ENCODE data around the gene ANTKMT.

The ANTKMT gene

GRCh38 chr16:704047-704446, 16.9 kb upstream of the ANTKMT start:
- no peak overlapping the region for H3K4me3 ChIP-seq (ENCODE audit: low read depth, low read length)
- H3K36me3 ChIP-seq (replicated peaks), result no peaks in the 10 kb centered on the region
- H3K27me3 ChIP-seq (replicated peaks), result peaks cover 76% of the 10 kb centered on the region
- no peak overlapping the region for H3K27ac ChIP-seq
- no peak for DNase-seq
- in situ Hi-C loops (cut with HindIII; ENCODE audit: low pct_ligation_motif_present, low sequenced_read_pairs), result loop anchor here (25.0 kb wide), 1 partner anchor 283 kb away; the partner anchor contains the start of gene SOX8
- no peak for TF ChIP-seq CTCF (IDR thresholded peaks at IDR 0.05; ENCODE audit: low read depth, low read length, missing control alignments)

- Histone ChIP-seq H3K27me3 (replicated peaks) (peaks cover 75% of the 10 kb centered on the region), H3K4me3 (ENCODE audit: low read depth, low read length) (no peak overlapping the region), H3K36me3 (replicated peaks) (no peaks in the 10 kb centered on the region), H3K27ac (no peak overlapping the region)
- no peak for DNase-seq
- no peak for TF ChIP-seq CTCF (IDR thresholded peaks at IDR 0.05; ENCODE audit: low read depth, low read length, missing control alignments)
- in situ Hi-C loops (cut with HindIII; ENCODE audit: low pct_ligation_motif_present, low sequenced_read_pairs), result loop anchor here (25.0 kb wide), 1 partner anchor 283 kb away; the partner anchor contains the start of gene SOX8
These were observed 16.2 kb upstream of the ANTKMT start for GRCh38 chr16:704552-705380.

GRCh38 chr16:705431-706188, 15.3 kb upstream of the ANTKMT start, which contains the start of gene FBXL16:
FBXL16 (minus strand) TSS chr16:705801; CDS start chr16:697405, 8,396 bp downstream.
- Histone ChIP-seq H3K27me3 (replicated peaks) (peaks cover 67% of the 10 kb centered on the region), H3K4me3 (ENCODE audit: low read depth, low read length) (no peak within 1 kb of the TSS), H3K27ac (no peak within 1 kb of the TSS), H3K36me3 (replicated peaks) (no peaks in the 10 kb centered on the region)
- no peak for DNase-seq
- in situ Hi-C loops (cut with HindIII; ENCODE audit: low pct_ligation_motif_present, low sequenced_read_pairs), result loop anchor here (25.0 kb wide), 1 partner anchor 282 kb away; the partner anchor contains the start of gene SOX8
- no peak for TF ChIP-seq CTCF (IDR thresholded peaks at IDR 0.05; ENCODE audit: low read depth, low read length, missing control alignments)

- TF ChIP-seq CTCF (IDR thresholded peaks at IDR 0.05; ENCODE audit: low read depth, low read length, missing control alignments), result no peak
- H3K36me3 ChIP-seq (replicated peaks), result no peaks in the 10 kb centered on the region
- no peak for DNase-seq
- H3K27me3 ChIP-seq (replicated peaks), result peaks cover 58% of the 10 kb centered on the region
- no peak overlapping the region for H3K27ac ChIP-seq
- in situ Hi-C loops (cut with HindIII; ENCODE audit: low pct_ligation_motif_present, low sequenced_read_pairs), result loop anchor here (25.0 kb wide), 1 partner anchor 281 kb away; the partner anchor contains the start of gene SOX8
- no peak overlapping the region for H3K4me3 ChIP-seq (ENCODE audit: low read depth, low read length)
These were observed 14.5 kb upstream of the ANTKMT start for GRCh38 chr16:706189-707061.

- Histone ChIP-seq H3K27me3 (replicated peaks) (peaks cover 52% of the 10 kb centered on the region), H3K36me3 (replicated peaks) (no peaks in the 10 kb centered on the region)
These were observed 13.8 kb upstream of the ANTKMT start for GRCh38 chr16:707062-707538.

More at GRCh38 chr16:707062-707538, 13.8 kb upstream of the ANTKMT start:
- Histone ChIP-seq H3K27ac (no peak overlapping the region), H3K4me3 (ENCODE audit: low read depth, low read length) (no peak overlapping the region)
- in situ Hi-C loops (cut with HindIII; ENCODE audit: low pct_ligation_motif_present, low sequenced_read_pairs), result loop anchor here (25.0 kb wide), 1 partner anchor 280 kb away; the partner anchor contains the start of gene SOX8
- TF ChIP-seq CTCF (IDR thresholded peaks at IDR 0.05; ENCODE audit: low read depth, low read length, missing control alignments), result no peak
- DNase-seq, result no peak
